ENCODE measurements around the gene SPON1. TPM values are rescaled to one million over a fixed set of nuclear protein-coding genes. Genes with fewer than 3 reads are reported as not detected.
"Not testable (repeated sequence)": the region's sequence is repeated elsewhere in the genome, so short reads cannot be mapped to it uniquely, and the experiment has no call there.

SPON1 gene
- polyA plus RNA-seq, 4 donors = 73.8 to 93.4 (median 89.9) TPM

- no peak for DNase-seq (ENCODE audit: low read depth in 4 of 4, low spot score in 3 of 4)
Measured at GRCh38 chr11:14029971-14030920, 67.7 kb downstream of the SPON1 start.

- not testable (repeated sequence) for DNase-seq (ENCODE audit: low read depth in 4 of 4, low spot score in 3 of 4)
Measured at GRCh38 chr11:14035526-14035925, 73.0 kb downstream of the SPON1 start.

DNA sequence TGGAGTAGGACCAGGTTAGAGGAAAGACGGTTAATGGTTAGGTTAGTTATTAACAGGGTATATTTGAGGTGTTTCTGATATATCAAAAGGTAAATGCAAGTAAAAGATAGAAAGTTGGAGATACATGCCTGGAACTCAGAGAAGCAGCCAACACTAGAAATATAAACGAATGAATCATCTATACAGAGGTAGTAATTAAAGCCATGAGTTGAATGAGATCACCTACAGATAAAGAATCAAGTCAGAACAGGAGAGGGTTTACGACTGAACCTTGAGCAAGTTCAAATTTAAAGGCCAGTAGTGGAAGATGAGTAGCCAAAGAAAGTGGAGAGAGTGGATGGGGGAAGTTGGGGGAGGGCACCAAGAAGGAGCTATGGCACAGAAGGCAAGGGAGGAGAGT is 73.9 kb downstream of the SPON1 start:
- no peak for DNase-seq (ENCODE audit: low read depth in 4 of 4, low spot score in 3 of 4)

GRCh38 chr11:14041040-14041439 is 78.5 kb downstream of the SPON1 start:
- no peak for DNase-seq (ENCODE audit: low read depth in 4 of 4, low spot score in 3 of 4)

- no peak for DNase-seq (ENCODE audit: low read depth in 4 of 4, low spot score in 3 of 4)
Measured at GRCh38 chr11:14041565-14041964, 79.0 kb downstream of the SPON1 start.

GRCh38 chr11:14042686-14043465 is 80.4 kb downstream of the SPON1 start:
- DNase-seq (ENCODE audit: low read depth in 4 of 4, low spot score in 3 of 4) = no peak

DNA sequence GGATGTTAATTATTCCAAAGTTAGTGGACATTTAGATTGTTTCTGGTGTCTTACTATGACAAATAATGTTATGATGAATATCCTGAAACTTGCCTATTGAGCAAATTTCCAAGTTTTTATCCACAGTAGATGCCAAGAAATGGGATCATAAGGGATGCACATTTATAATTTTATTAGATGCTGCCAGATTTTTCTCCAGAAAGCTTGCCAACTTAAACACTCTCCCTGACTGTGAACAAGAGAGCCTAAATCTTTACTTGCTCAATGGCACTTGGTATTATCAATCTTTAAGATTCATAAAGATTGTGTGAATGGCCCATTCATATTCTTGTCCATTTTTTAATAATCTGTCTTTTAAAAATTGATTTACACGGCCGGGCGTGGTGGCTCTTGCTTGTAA is 82.4 kb downstream of the SPON1 start:
- no peak for DNase-seq (ENCODE audit: low read depth in 4 of 4, low spot score in 3 of 4)

GRCh38 chr11:14045417-14045816 is 82.9 kb downstream of the SPON1 start:
- DNase-seq (ENCODE audit: low read depth in 4 of 4, low spot score in 3 of 4) = no peak

- no peak for DNase-seq (ENCODE audit: low read depth in 4 of 4, low spot score in 3 of 4)
Measured at GRCh38 chr11:14052198-14052597, 89.7 kb downstream of the SPON1 start.

DNA sequence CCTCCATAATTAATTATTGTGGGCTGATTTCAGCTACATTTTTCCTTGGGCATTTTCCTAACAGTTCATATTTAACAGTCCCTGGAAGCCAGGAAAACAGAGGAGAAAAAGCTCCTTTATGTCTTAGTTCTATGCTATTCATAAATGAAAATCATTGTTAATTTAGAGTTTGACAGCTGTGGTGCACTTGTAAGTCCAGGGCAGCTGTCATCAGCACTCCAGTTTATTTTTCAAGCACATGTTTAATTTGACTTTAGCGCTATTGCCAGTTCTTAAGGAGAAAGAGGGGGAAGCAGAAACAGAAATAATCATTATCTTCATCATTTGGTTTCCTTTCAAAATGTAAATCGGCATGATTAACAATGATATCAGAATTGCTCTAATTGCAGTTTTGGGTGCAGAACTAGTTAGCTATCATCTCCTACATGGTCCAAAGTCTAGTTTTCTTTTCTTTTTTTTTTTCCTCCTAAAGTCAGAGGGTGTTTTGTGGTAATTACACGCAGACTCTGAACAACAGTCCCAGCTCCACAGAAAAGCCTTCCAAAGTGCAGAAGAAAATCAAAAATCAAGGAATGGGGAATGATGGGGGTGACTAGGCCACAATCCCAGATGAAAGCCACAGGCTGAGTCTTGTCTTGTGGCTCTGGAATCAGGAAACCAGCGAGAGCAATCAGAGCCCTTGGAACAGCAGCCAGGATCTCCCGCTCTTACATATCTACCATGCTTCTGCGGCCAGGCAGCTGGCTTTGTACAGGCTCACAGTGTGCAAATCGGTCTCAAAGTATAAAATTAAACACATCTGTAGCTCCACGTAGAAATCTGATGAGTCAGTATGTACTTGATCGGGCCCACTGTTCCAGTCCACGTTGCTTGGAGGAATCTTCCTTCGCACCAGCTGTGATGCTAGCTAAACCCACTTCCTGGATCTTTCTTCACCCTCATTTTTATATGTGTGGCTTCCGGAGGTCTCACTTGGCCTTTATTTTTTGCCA is 91.9 kb downstream of the SPON1 start:
- DNase-seq (ENCODE audit: low read depth in 4 of 4, low spot score in 3 of 4) = no peak

DNA sequence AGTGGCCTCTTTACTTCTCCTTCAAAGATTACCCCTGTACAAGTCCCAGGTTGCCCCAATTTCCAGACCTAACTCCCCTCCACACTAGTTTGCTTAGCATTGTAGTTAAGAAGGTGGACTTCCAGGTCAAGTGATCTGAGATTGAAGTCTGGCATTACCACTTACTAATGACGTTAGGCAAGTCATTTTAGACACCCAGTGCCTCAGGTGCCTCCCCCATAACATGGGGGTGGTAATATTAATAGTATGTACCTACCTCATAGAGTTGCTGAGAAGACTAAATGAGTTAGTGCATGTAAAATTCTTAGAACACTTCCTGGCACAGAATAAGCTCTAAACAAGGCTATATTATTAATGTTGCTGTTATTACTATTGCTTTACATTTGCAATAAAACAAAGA is 93.4 kb downstream of the SPON1 start:
- DNase-seq (ENCODE audit: low read depth in 4 of 4, low spot score in 3 of 4) = no peak

DNA sequence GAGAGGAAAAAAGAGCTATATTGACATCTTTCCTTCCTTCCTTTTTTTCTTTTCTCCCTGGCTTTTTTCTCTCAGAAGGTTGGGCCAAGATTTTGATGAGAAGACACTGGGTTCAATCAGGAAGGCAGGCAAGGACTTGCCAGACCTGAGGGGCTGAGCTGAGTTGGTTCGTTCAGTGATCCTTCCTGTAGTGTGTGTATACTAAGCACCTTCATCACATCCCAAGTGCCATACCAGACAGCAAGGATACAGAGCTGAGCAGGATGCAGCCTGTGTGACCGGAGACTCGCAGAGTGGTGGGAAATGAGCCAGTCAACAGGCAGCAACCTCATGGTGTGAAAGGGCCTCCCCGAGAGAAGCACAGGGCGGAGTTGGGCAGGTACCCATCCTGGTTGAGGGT is 95.5 kb downstream of the SPON1 start:
- DNase-seq (ENCODE audit: low read depth in 4 of 4, low spot score in 3 of 4) = no peak

- DNase-seq (ENCODE audit: low read depth in 4 of 4, low spot score in 3 of 4) = peak in 1 of 4 donors; percentile 20
Measured at GRCh38 chr11:14059491-14059890, 97.0 kb downstream of the SPON1 start.

GRCh38 chr11:14061721-14062120 is 99.2 kb downstream of the SPON1 start:
- no peak for DNase-seq (ENCODE audit: low read depth in 4 of 4, low spot score in 3 of 4)

GRCh38 chr11:14065141-14065540 is 102.6 kb downstream of the SPON1 start:
- DNase-seq (ENCODE audit: low read depth in 4 of 4, low spot score in 3 of 4) = no peak

DNA sequence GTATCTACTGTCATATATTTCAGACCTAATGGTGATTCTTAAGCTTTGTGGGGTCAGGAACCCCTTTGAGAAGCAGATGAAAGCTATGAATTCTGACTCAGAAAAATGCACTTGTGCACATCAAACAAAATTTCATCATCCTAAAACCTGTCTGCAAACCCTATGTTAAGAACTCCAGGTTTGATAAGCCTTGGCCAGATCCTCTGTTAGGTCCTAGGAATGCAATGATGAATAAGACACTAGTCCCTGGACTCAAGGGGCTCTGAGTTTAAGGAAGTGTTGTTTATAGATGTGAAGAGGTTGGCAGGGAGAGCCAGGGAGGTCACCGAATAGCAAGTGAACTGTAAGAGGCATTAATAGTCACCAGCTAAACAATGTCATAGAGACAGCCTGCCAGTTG is 103.2 kb downstream of the SPON1 start:
- no peak for DNase-seq (ENCODE audit: low read depth in 4 of 4, low spot score in 3 of 4)

DNA sequence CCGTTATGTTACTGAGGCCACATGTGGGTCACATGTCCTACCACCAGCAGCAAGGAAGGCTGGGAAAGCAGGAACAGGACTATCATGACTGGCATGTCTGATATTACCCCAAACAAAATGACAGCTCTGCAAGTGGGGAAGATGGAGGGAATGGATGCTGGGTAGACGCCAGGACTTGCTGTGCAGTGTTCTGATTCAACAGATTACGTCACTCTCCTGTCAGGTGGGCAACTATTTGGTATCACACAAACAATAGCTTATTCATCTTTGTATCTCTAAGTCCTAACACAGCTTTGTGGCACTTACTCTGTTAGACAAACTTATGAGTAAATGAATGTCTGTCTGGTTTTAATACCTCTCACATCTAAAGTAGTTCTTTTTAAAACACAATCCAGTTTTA is 105.2 kb downstream of the SPON1 start:
- no peak for DNase-seq (ENCODE audit: low read depth in 4 of 4, low spot score in 3 of 4)

GRCh38 chr11:14070896-14071295 is 108.4 kb downstream of the SPON1 start:
- DNase-seq (ENCODE audit: low read depth in 4 of 4, low spot score in 3 of 4) = no peak

- DNase-seq (ENCODE audit: low read depth in 4 of 4, low spot score in 3 of 4) = no peak
Measured at GRCh38 chr11:14073849-14074476, 111.4 kb downstream of the SPON1 start.
